Transverse colon (tissue), 3 donors: ENCODE results near the gene CYP4A22.

Experiments
- CTCF ChIP-seq, 5 experiments: fragments of 200-600 bp in 3 of 5; fragments of 450-650 bp in 2 of 5; sonication (generic) in 3 of 5; IDR thresholded peaks; 1 replicate in 2 of 5; 2 replicates in 3 of 5; pipeline ENCODE4 v1.5.1; 2016 to 2017; ENCODE audit warnings: antibody characterized with exemption in 5 of 5, inconsistent platforms in 3 of 5, mild to moderate bottlenecking in 2 of 5, moderate library complexity in 1 of 5
- POLR2A ChIP-seq: fragments of 450-650 bp; IDR thresholded peaks from one replicate; pipeline ENCODE4 v1.6.1; 2016; ENCODE audit warnings: antibody characterized with exemption, mild to moderate bottlenecking, moderate library complexity

DNA sequence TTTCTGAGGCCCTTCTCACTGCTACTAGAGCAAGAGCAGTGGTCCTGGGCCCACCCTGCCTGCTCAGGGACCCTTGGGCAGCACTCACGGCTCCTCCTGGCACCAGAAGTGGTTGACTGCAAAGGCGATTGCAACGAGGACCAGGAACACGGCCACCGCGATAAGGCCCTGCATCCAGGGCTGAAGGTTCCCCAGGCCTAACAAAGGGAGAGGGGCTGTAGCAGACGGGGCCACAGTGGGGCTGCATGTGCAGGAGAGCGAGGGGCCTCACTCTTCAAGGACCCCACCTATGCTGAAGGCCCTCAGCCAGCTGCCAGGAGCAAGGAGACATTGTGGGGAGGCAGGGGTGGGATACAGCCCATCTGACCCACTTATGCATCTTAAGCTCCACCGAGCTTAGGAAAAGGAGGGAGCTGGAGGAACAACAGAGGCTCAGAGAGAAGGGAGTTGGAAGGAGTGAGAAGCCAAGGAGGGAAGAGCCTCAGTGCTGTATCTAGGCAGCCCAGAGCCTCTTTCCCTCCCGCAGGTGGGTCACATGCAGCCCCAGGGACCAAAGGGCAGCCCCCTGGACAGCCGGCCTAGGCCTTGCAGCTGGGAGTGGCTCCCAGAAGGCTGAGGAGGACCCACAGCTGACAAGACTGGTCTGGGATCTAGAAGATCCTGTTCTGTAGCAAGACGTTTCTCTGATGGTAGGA is 50.1 kb downstream of the CYP4A22 start:
- no peak for TF ChIP-seq CTCF (IDR thresholded peaks at IDR 0.05)
- no peak for TF ChIP-seq POLR2A
